ENCODE data around the gene MOAP1.
"Not testable (repeated sequence)": the region's sequence is repeated elsewhere in the genome, so short reads cannot be mapped to it uniquely, and the experiment has no call there.

Gene MOAP1, protein sequence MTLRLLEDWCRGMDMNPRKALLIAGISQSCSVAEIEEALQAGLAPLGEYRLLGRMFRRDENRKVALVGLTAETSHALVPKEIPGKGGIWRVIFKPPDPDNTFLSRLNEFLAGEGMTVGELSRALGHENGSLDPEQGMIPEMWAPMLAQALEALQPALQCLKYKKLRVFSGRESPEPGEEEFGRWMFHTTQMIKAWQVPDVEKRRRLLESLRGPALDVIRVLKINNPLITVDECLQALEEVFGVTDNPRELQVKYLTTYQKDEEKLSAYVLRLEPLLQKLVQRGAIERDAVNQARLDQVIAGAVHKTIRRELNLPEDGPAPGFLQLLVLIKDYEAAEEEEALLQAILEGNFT

DNA sequence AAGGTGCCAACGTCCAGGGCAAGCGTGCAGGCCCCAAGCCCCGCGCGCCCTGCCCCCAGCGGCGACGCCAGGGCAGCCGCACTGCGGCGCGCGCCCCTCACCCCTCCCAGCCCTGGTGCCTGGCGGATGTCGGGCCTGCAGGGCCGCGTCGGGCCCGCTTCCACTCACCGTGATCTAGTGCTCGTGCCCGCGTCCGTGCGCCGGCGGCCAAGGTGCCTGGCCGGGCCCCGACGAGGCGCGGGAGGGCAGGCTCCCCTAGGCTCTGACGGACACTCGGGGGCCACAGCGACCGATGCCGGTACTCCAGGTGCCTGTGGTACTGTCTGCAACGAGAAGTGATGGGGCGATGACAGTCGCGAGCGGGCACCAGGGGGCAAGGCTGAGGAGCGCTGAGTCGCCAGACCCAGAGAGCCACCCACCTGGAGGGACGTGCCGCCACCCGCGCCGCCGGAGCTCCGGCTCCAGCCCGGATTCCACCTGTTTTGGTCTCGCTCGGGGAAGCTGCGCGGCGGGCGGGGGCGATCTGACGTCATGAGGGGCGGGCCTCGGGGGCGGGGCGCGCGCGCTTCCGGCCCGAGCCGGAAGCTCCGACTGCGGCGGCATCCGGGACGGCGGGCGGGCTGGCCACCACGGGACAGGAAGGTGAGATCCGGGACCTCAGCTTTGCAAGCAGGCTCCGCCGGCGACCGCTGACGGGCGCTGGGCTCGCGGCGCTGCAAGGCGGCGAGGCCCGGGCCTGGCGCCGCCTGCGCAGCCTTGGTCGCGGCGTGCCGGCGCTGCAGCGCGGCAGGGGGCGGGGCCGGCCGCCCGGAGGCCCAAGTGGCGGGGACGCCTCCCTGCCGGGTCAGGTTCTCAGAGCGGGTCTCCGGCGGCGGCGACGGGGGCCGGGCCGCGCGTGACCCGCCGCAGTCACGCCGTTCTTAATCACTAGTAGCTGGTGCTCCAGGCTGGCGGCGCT, at the start of gene MOAP1, which contains the start of gene LYSET:
Gene MOAP1, minus strand, starts transcription at position 507 of the 958 bp plus-strand sequence. CDS start 655 bp downstream, outside the sequence.
Gene LYSET, plus strand, starts transcription at position 927 of the 958 bp plus-strand sequence. CDS start 89 bp downstream, outside the sequence.
- peak; percentile 76 to 78 for DNase-seq (ENCODE audit: low read depth in 2 of 2)

DNA sequence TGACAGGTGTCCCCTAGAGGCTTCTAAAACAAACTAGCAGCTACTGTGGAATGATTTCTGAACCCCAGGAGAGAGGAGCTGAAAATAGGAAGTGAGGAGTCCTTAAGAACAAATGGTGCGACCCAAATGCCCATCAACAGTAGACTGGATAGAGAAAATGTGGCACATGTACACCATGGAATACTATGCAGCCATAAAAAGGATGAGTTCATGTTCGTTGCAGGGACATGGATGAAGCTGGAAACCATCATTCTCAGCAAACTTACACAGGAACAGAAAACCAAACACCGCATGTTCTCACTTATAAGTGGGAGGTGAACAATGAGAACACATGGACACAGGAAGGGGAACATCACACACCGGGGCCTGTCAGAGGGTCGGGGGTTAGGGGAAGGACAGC, 48.4 kb upstream of the MOAP1 start:
- not testable (repeated sequence) for DNase-seq (ENCODE audit: low read depth in 2 of 2)

DNA sequence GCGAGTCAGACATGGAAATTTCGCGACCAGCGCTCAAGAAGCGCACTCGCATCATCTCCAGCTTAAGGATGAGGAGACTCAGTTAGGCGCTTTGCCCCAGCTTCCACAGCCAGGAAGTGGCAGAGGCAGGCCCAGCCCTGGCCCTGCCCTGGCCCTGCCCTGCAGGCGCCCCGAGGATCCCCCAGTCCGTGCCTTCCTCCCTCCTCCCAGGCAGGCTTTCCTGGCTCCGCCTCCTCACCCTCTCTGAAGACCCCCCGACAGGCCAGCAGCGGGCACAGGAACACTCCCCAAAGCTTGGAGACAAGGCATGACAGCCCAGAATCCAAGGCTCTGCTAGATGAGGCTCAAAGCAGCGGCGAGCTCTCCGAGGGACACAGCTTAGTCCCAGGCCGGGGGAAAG, 47.5 kb upstream of the MOAP1 start:
- DNase-seq (ENCODE audit: low read depth in 2 of 2): no peak

DNA sequence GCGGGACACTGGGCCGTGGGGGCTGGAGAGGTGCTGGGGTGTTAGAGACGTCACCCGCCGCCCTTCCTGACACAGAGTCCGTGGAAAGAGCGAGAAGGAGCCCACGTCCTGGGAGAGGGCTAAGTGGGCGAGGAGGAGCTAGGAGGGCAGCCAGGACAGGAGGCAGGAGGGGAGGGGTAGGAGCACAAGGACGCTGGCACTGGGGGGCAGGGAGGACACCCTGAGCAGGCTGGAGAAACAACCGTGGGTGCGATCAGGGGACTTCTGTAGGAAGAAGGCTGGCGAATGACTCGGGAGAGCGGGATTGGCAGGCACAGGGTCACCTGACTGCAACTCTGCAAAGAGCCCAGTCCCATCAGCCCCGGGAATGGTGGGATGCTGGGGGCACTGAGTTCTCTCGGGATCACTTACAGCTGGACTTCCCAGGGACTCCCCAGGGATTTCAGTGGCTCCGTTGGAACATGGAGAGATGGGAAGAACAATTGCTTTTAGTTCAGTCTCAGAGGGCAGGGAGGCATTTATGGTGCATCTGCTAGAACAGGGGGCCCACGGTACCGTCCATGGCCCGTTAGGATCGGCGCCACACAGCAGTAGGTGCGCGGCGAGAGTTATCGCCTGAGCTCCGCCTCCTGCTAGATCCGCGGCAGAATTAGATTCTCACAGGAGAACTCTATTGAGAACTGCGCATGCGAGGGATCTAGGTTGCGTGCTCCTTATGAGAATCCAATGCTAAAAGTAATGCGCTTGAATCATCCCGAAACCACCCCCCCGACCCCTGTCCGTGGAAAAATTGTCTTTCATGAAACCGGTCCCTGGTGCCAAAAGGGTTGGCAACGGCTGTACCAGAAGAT, 46.7 kb upstream of the MOAP1 start:
- no peak for DNase-seq (ENCODE audit: low read depth in 2 of 2)

DNA sequence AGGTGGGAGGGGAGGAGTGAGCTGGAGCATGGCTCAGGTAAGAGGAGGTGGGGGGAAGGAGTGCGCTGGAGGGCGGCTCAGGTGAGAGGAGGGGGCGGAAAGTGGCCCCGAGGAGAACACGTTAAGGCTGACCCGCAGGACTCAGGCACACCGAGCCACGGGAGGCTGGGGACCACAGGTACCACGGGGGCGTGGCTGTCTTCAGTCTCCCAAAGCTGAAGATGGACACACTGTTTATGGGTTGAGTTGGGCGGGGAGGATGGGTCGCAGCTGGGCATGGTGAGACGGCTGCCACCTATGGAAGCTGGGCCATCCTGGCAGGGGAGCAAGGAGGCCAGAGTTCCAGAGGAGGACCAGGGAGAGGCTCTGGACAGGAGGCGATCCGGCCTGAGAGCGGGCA, 45.8 kb upstream of the MOAP1 start:
- DNase-seq (ENCODE audit: low read depth in 2 of 2): no peak

DNA sequence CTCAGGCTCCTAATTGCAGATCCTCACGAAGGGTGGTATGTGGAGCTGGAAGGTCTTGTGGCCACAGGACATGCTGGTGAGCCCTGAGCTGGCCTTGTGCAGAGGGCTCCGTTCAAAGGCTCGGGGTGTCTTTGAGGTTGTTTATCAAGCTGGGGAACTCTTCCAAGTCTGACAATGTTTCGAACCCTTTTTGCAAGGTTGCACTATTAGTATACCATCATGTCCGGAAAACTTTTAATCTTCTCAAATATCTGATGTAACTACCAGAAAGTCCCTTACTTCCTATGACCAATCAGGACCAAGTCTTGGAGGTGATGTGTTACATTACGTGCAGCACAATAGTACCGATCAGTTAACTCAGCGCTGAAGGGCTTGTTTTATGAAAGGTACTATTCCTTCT, 43.9 kb upstream of the MOAP1 start:
- DNase-seq (ENCODE audit: low read depth in 2 of 2): no peak

DNA sequence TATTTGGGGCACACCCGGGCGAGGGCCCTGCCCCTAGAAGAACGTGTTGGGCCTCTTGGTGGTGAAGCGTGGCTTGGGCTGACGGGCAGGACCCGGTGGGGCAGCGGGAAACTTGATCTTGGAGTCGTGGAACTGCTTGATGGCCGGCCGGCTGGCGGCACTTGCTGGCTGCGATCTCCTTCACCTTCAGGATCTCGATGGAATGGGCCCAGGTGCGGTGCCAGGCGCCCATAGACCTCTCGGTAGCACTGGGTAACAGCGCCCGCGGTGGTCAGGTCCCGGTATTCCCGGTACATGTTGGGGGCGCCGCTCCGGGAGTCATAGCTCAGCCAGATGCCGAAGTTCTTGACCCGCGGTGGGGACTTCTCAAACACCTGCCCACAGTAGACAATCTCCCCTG, 38.9 kb upstream of the MOAP1 start:
- no peak for DNase-seq (ENCODE audit: low read depth in 2 of 2)

DNA sequence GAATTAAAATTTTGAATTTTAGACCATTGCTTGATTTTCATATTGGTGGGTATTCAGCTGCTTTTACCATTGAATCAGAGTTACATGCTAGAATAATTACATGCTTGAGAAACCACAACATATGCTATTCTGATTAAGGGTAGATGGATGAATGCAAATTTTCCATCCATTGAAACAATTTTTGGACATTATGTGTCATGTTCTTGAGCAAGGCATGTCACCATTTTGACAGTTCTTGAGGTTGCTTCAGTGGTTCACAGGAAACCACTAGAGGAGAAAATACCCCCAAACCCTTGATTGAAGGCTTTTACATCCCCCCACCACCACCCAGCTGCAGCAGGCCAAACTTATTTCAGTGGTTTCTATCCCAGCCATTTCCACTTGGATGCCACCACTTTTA, 35.8 kb upstream of the MOAP1 start:
- no peak for DNase-seq (ENCODE audit: low read depth in 2 of 2)

DNA sequence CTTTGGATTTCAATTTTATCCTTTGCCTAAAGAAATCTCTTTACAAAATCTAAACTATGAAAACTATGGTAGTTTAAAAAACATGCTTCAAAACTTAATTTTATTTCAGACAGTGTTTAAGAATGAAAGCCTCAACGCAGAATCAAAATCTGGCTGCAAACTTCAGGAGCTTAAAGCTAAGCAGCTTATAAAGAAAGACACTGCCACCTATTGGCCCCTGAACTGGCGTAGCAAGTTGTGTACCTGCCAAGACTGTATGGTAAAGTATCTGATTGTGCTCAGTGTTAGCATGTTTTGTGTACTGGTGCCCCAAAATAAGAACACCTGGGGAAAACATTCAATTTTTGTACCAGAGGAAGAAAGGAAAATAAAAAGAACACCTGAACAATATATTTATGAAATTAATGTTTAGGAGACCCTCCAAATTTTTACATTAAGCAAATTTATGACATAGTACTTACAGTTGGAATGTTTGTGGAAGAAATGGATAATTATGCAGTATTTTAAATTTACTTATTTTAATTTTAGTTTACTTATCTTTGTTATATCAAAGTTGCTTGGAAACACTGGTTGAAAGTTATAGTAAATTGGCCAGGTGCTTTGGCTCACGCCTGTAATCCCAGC, 34.5 kb upstream of the MOAP1 start:
- no peak for DNase-seq (ENCODE audit: low read depth in 2 of 2)

DNA sequence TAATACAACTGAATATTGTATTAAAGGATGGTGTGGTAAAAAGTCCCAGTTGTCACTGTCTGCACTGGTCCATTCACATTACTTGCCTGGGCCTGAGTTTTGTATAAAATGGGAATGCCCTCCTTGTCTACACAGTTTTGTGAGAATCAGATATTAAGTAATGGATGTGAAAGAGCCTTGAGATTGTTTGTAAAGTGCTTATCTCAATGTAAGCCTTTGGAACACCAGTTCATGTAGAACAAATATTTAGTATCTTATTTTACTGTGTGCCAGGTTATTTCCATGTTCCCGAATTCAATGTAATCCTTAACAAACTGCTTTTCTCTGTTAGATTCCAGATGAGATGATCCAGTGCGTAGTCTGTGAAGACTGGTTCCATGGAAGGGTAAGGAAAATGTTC, 29.9 kb upstream of the MOAP1 start:
- DNase-seq (ENCODE audit: low read depth in 2 of 2): no peak

DNA sequence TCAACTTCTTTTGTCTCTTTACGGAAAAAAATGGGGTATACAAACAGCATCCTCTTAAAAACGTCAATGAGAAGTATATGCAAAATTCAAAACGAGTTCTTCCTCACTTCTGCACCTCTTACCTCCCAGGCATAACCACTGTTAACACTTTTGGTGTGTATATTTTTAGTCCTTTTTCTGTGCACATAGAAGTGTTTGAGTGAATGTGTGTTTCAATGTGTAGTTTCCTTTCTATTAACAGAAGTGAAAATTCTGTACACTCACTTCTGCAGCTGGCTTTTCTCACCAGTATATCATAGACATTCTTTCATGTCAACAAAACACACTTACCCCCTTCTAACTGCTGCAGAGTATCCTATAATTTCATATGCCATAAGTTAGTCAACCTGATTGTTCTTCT, 27.7 kb upstream of the MOAP1 start:
- no peak for DNase-seq (ENCODE audit: low read depth in 2 of 2)

DNA sequence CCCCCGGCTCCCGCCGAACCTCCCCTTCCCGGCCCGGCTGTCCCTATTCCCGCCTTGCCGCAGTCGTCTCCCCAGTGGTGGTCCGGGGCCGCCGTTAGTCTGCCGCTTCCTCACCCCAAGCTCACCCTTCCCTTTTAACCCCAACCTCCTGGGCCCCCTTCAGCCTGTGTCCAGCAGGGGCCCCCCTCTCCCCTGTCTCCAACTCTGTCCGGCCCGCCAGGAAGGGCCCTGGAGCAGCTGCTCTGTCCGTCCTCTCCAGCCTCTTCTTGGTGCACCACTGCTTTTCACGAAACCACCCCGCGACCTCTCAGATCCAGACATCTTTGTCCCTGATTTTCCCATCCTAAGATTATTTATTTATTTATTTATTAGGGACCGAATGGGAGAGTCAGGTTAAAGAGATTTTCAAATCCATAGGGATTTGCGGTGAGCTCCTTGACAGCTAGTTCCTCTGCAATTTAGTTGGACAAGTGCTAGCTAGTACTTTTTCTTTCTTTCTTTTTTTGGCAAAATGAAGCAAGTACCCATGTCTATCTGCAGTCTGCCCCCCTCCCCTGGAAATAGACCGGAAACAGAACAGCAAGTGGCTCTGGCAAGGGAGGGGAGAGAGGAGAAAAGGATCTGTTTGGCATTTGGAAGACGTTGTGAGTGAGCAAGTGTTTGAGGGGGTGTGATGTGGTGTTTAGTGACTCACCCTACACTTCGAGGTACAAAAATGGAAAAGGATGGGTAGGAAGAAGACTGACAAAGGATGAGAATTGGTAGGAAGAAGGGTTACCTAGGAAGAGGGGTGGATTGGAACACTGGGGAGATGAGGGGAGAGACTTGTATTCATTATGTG, 23.0 kb upstream of the MOAP1 start:
- no peak for DNase-seq (ENCODE audit: low read depth in 2 of 2)

DNA sequence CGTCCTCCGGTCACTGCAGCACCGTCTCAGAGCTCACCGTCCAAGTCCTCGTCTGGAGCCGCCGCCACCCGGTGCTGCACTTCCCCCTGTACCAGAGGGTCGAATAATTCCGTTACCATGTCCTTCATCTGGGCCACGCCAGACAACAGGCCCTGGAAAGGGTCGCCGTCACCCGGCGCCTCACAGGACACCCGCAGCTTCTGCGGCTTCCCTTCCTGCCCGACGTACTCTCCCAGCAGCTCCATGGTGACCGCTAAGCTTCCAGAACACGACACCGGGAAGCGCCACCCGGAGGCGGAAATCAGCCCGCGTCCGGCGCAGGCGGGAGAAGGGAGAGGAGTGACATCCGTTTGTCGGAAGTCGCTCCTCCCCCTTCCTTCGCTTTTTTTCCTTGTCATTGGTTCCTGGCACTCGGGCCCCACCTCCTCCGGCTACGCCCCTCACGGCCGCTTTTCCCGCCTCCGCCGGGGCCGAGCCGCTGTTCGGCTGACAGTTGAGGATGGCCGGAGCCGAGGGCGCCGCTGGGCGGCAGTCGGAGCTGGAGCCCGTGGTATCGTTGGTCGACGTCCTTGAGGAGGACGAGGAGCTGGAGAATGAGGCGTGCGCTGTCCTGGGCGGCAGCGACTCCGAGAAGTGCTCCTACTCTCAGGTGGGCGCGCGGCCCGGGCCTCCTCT, 22.2 kb upstream of the MOAP1 start, which contains the start of the genes GON7 and UBR7:
Gene GON7, minus strand, starts transcription at position 273 of the 675 bp plus-strand sequence. Its CDS starts 28 bp downstream, at position 245.
Gene UBR7, plus strand, starts transcription at position 464 of the 675 bp plus-strand sequence. Its CDS starts 36 bp downstream, at position 500.
- peak; percentile 72 for DNase-seq (ENCODE audit: low read depth in 2 of 2)

DNA sequence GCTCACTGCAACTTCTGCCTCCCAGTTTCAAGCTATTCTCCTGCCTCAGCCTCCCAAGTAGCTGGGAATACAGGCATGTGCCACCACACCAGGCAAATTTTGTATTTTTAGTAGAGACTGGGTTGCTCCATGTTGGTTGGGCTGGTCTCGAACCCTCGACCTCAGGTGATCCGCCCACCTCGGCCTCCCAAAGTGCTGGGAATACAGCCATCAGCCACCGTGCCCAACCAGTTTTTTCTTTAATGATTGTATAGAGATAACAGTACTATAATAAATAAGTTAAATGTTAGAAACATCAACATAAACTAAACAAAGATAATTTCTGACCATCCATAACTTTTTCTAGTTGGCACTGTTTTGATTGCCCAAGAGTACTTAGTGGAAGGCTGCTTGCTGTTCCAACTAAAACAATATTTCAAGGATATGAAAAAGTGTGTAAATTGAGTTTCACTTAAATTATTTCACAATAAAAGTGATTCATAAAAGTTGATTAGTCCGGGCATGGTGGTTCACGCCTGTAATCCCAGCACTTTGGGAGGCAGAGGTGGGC, 16.5 kb upstream of the MOAP1 start:
- no peak for DNase-seq (ENCODE audit: low read depth in 2 of 2)

DNA sequence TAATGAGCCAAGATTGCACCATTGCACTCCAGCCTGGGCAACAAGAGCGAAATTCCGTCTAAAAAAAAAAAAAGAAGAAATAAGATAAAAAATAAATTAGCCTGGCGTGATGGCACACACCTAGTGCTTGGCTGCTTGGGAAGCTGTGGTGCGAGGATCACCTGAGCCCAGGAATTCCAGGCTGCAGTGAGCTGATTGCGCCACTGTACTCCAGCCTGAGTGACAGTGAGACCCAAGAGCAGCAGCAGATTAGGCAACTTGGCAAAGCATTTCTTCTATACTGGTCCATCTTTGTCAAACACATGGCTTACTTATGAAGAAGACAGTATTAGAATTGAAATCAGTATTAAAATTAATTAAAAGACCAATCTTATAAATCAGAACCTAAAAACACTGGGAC, 15.9 kb upstream of the MOAP1 start:
- DNase-seq (ENCODE audit: low read depth in 2 of 2): no peak

DNA sequence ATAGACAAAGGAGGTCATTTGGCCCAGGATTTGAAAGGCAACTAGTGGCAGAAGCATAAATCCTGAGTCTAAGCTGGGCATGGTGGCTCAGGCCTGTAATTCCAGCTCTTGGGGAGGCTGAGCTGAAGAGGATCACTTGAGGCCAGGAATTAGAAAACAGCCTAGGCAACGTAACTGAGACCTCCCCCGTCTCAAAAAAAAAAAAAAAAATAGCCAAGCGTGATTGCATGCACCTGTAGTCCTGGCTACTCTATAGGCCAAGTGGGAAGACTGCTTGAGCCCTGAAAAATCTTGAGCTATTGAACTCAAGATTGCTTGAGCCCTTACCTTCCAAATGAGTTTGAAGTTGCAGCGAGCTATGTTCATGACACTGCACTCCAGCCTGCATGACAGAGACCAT, 14.3 kb upstream of the MOAP1 start:
- DNase-seq (ENCODE audit: low read depth in 2 of 2): no peak

DNA sequence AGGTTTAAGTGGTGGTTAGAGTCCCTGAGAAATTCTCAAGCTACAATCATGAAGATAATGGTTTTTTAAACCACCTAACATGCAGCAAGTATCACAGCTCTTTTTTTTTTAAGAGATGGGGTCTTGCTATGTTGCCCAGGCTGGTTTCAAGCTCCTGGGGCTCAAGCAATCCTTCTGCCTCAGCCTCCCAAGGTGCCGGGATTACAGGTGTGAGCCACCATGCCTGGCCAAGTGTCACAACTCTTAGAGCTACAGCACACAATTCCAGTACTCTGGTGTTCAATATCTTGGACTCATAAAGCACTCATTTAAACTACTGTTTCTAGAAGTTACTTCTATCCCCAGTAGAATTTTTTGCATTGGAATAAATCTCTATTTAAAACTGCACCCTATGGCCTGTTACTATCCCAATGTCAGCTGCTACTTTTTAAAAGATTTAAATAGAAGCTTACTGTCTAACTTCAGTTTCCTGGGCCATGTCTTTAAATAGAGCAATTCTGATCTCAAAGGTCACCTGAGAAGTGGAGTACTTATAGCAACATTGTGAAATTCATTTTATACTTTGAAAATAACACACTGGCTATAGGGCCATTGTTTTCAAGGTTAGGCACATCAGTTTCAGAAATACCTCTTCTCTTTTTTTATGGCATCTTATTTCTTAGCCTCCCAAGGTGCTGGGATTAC, 10.8 kb upstream of the MOAP1 start:
- no peak for DNase-seq (ENCODE audit: low read depth in 2 of 2)

DNA sequence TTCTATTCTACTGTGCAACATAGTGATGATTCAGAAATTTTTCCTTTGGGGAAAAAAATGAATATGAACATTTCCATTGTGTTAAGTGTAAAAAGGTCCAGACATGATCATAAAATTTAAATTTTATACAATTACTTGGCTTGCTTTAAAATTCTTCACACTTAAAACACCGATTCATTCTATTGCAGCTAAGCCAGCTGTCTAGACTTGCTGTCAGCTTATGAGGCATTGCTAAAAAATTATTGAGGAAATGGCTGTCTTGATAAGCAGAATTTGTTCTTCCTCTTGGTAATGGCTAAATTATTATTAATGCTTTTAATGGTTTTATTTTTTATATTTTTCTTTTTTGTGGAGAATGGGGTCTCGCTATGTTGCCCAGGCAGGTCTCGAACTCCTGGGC, 2.3 kb upstream of the MOAP1 start:
- DNase-seq (ENCODE audit: low read depth in 2 of 2): no peak

DNA sequence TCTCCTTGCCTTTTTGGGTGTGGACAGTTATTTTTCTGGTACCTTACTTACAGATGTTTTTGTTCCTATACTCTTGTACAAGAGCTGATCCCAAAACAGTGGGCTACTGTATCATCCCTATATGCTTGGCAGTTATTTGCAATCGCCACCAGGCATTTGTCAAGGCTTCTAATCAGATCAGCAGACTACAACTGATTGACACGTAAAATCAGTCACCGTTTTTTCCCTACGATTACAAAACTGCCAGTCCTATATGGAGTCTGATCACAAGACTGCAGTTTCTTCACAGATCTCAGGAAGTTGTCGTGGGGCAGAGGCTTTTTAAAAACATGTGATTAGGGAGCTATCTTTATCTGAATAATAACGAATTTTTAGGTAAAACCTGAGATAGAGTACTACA, 1.8 kb upstream of the MOAP1 start:
- DNase-seq (ENCODE audit: low read depth in 2 of 2): no peak

Data from activated CD8-positive, alpha-beta memory T cell treated with anti-CD3 and anti-CD28 coated beads for 4 hours (primary cell).